Kidney epithelial cell (primary cell): ENCODE results near the gene BRD9. TPM values are rescaled to one million over a fixed set of nuclear protein-coding genes. Genes with fewer than 3 reads are reported as not detected.
"Not testable (repeated sequence)": the region's sequence is repeated elsewhere in the genome, so short reads cannot be mapped to it uniquely, and the experiment has no call there.

Experiments used
- DNase-seq: peaks from one replicate; pipeline ENCODE4 v3.0.0-alpha.2; 2010; ENCODE audit warnings: low read depth
- H3K27me3 ChIP-seq: 2 replicates; pipeline ENCODE4 v1.6.0; 2011; ENCODE audit warnings: low read length; ENCODE audit not compliant: control insufficient read depth, insufficient read depth
- H3K36me3 ChIP-seq: 2 replicates; pipeline ENCODE4 v1.5.1; 2011; ENCODE audit warnings: low read length; ENCODE audit not compliant: control insufficient read depth, insufficient read depth
- H3K4me3 ChIP-seq: 2 replicates; pipeline ENCODE4 v1.5.1; 2011; ENCODE audit warnings: low read depth, mild to moderate bottlenecking, control low read depth, low read length
- CTCF ChIP-seq: IDR thresholded peaks from 2 replicates; pipeline ENCODE4 v1.5.1; 2011; ENCODE audit warnings: mild to moderate bottlenecking, moderate library complexity, low read length, control low read depth, inconsistent platforms; ENCODE audit not compliant: insufficient read depth, poor library complexity, severe bottlenecking
- total RNA-seq: library from RNA; depleted of rRNA; stranded (reverse); fragments of >200 nt; gene quantifications from 2 replicates; pipeline ENCODE4 v1.2.3, GENCODE V29; 2015

Gene BRD9
- total RNA-seq, 1 donor from 2014 or later, result 47.3 TPM

DNA sequence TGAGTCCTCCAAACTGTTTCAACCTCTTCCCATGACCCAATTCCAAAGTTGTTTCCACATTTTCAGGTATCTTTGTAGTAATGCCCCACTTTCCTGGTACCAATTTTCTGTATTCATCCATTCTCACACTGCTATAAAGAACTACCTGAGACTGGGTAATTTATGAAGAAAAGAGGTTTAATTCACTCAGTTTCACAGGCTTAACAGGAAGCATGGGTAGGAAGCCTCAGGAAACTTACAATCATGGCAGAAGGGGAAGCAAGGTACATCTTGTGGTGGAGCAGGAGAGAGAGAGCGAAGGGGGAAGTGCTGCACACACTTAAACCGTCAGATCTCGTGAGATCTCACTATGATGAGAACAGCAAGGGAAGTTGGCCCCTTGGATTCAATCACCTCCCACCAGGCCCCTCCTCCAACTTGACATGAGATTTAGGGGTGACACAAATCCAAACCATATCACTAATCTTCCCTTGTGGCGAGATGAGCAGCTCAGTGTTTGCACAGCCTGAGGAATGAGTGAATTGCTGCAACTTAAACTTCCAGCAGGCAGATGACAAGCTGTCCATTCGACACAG is 43.0 kb upstream of the BRD9 start:
- TF ChIP-seq CTCF, result no peak
- Histone ChIP-seq H3K4me3 (no peak overlapping the region), H3K36me3 (no peaks in the 10 kb centered on the region), H3K27me3 (peaks cover 5% of the 10 kb centered on the region)
- no peak for DNase-seq

DNA sequence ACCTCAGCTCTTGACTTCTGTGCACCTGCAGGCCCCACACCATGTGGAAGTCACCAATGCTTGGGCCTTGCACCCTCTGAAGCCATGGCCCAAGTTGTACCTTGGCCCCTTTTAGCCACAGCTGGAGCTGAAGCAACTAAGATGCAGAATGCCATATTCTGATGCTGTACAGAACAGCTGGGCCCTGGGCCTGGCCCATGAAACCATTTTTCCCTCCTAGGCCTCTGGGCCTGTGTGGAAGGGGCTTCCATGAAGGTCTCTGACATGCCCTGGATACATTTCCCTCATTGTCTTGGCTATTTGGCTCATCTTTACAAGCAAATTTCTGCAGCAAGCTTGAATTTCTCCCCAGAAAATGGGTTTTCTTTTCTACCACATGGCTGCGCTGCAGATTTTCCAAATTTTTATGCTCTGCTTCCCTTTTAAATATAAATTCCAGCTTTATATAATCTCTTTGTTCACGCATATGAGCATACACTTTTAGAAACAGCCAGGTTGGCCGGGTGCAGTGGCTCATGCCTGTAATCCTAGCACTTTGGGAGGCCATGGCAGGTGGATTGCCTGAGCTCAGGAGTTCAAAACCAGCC is 41.9 kb upstream of the BRD9 start:
- not testable (repeated sequence) for H3K4me3 ChIP-seq, H3K27me3 ChIP-seq, H3K36me3 ChIP-seq, DNase-seq

GRCh38 chr5:933951-934350 is 41.4 kb upstream of the BRD9 start:
- DNase-seq, H3K4me3 ChIP-seq, H3K36me3 ChIP-seq, H3K27me3 ChIP-seq: not testable (repeated sequence)

DNA sequence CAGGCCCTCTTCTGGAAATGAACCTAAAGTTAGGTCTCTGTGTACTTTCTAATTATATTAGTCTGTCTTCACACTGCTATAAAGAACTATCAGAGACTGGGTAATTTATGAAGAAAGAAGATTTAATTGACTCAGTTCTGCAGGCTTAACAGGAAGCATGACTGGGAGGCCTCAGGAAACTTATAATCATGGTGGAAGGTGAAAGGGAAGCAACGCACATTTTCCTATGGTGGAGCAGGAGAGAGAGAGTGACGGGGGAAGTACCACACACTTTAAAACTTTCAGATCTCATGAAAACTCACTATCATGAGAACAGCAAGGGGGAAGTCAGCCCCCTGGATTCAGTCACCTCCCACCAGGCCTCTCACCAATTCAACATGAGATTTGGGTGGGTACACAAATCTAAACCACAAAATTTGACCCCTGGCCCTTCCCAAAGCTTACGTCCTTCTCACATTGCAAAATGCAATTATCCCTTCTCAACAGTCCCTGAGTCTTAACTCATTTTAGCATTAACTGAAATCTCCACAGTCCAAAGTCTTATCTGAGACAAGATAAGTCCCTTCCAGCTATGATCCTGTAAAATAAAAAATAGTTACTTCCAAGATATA is 40.8 kb upstream of the BRD9 start:
- TF ChIP-seq CTCF, result no peak
- H3K4me3 ChIP-seq, result no peak overlapping the region
- H3K27me3 ChIP-seq, result peaks cover 2% of the 10 kb centered on the region
- no peaks in the 10 kb centered on the region for H3K36me3 ChIP-seq
- no peak for DNase-seq

DNA sequence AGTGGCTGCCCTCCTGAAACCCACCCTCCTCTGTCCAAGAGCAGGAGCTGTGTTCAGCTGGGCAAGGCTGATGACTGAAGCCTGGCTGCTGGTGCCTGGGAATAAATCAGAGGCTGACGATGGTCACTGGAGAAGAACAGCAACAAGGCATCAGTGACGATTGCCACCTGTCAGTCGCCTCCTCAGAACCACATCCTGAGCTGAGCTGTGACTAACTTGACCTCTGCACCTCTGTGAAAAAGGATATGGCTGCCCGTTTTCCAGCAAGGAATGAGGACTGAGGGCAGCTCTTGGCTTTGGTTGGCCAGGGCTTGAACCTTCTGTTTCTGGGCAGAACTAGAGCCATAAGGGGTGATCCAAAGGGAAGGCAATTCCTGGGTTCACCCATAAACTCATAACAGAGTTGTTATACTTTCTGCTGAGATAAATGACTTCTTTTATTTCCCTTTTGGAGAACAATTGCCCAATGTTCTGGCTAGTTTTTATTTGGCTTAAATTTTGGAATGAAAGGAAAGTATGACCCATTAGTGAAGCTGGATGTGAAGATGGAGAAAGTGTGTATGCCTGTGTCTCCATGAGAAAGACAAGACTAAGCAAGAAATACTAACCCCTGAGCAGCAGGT is 40.1 kb upstream of the BRD9 start:
- Histone ChIP-seq H3K4me3 (no peak overlapping the region), H3K36me3 (no peaks in the 10 kb centered on the region), H3K27me3 (no peaks in the 10 kb centered on the region)
- DNase-seq, result no peak
- no peak for TF ChIP-seq CTCF

GRCh38 chr5:932151-932627 is 39.6 kb upstream of the BRD9 start:
- Histone ChIP-seq H3K4me3 (no peak overlapping the region), H3K27me3 (peaks cover 1% of the 10 kb centered on the region), H3K36me3 (no peaks in the 10 kb centered on the region)
- no peak for DNase-seq
- TF ChIP-seq CTCF, result no peak
